HCT116 (cell line): ENCODE measurements around the gene ANAPC1. TPM values are rescaled to one million over a fixed set of nuclear protein-coding genes. Genes with fewer than 3 reads are reported as not detected.
A peak's percentile ranks its signal among the peaks of the same experiment; 100 is the strongest.
"Not testable (repeated sequence)": the region's sequence is repeated elsewhere in the genome, so short reads cannot be mapped to it uniquely, and the experiment has no call there.

Experiments
- ATAC-seq: fragments of 200-7000 bp; cut with Tn5 transposase; 2 replicates; pipeline ENCODE4 v1.9.1; 2020; ENCODE audit warnings: mild to moderate bottlenecking, moderate library complexity
- BruUV-seq: library from RNA; stranded (reverse); fragments of 400-500 nt; replicated peaks from 2 replicates; lab custom pipeline; 2021; lab: Mats Ljungman, UMichigan
- CTCF ChIA-PET: fragments of 300-600 bp; sonication (Branson Sonifier 250); formaldehyde crosslinking; loops from one replicate; lab custom pipeline; 2021; ENCODE audit warnings: antibody characterized with exemption; lab: Charles Lee
- POLR2A ChIA-PET: fragments of 300-600, 350-600 bp; sonication (Branson Sonifier 250); formaldehyde crosslinking; loops from one replicate; lab custom pipeline; 2021; ENCODE audit warnings: antibody characterized with exemption; lab: Charles Lee
- RAD21 ChIA-PET, 2 experiments: fragments of 300-600 bp; sonication (Branson Sonifier 250); formaldehyde crosslinking; loops; one replicate each; lab custom pipeline; 2023; ENCODE audit warnings: low total read pairs in 2 of 2; ENCODE audit not compliant: uncharacterized antibody in 2 of 2, unreplicated experiment in 2 of 2, low non-redundant PET in 1 of 2; lab: Charles Lee
- DNase-seq: peaks from one replicate; pipeline ENCODE4 v3.0.0-alpha.2; 2010; ENCODE audit warnings: low read depth, low spot score
- H2AFZ ChIP-seq: fragments of 200-600 bp; shearing (Covaris generic), sonication (generic); 2 replicates; pipeline ENCODE4 v1.6.1; 2017; ENCODE audit warnings: low read depth, mixed run types, mixed read lengths, antibody characterized with exemption, low read length; ENCODE audit not compliant: poor library complexity, severe bottlenecking
- H3K27ac ChIP-seq: 2 replicates; pipeline ENCODE4 v1.5.1; 2012; ENCODE audit warnings: low read depth, low read length
- H3K27me3 ChIP-seq: fragments of 200-600 bp; sonication (generic); 2 replicates; pipeline ENCODE4 v1.6.1; 2016; ENCODE audit warnings: mixed run types, low read length, mixed read lengths; ENCODE audit not compliant: insufficient read depth
- H3K36me3 ChIP-seq, 2 experiments: fragments of 200-500 bp in 1 of 2; fragments of 200-600 bp in 1 of 2; sonication (Bioruptor generic) in 1 of 2; sonication (generic) in 1 of 2; 2 replicates each; pipeline versions ENCODE4 v1.5.1 to v1.6.1; 2014 to 2016; ENCODE audit warnings: low read length in 2 of 2, inconsistent platforms in 1 of 2, mixed read lengths in 1 of 2, mixed run types in 1 of 2; ENCODE audit not compliant: insufficient read depth in 2 of 2, control insufficient read depth in 1 of 2
- H3K4me1 ChIP-seq, 2 experiments: fragments of 200-600 bp in 1 of 2; sonication (generic) in 1 of 2; 2 replicates each; pipeline versions ENCODE4 v1.5.1 to v1.6.1; 2012 to 2017; ENCODE audit warnings: low read length in 2 of 2, inconsistent platforms in 1 of 2, mild to moderate bottlenecking in 1 of 2, mixed read lengths in 1 of 2, mixed run types in 1 of 2, moderate library complexity in 1 of 2; ENCODE audit not compliant: insufficient read depth in 2 of 2, control insufficient read depth in 1 of 2
- H3K4me2 ChIP-seq: fragments of 200-600 bp; sonication (generic); 2 replicates; pipeline ENCODE4 v1.6.1; 2017; ENCODE audit warnings: mixed run types, low read length, mixed read lengths
- H3K4me3 ChIP-seq, 2 experiments: fragments of 200-600 bp in 1 of 2; sonication (generic) in 1 of 2; replicated peaks in 1 of 2; 2 replicates each; pipeline ENCODE4 v1.5.1; 2011 to 2016; ENCODE audit warnings: low read length in 2 of 2, control low read depth in 1 of 2, low read depth in 1 of 2, mild to moderate bottlenecking in 1 of 2, mixed read lengths in 1 of 2, mixed run types in 1 of 2
- H3K79me2 ChIP-seq: fragments of 200-600 bp; sonication (generic); 2 replicates; pipeline ENCODE4 v1.6.1; 2017; ENCODE audit warnings: mild to moderate bottlenecking, mixed run types, low read length, moderate library complexity, mixed read lengths; ENCODE audit not compliant: insufficient read depth
- H3K9ac ChIP-seq: fragments of 200-600 bp; sonication (generic); 2 replicates; pipeline ENCODE4 v1.6.1; 2016; ENCODE audit warnings: low read length, mixed read lengths
- H3K9me2 ChIP-seq: fragments of 200-600 bp; sonication (generic), shearing (Covaris generic); 2 replicates; pipeline ENCODE4 v1.6.1; 2017; ENCODE audit warnings: mixed run types, mild to moderate bottlenecking, moderate library complexity; ENCODE audit not compliant: insufficient read depth
- H3K9me3 ChIP-seq, 2 experiments: fragments of 200-500 bp in 1 of 2; fragments of 200-600 bp in 1 of 2; sonication (Bioruptor generic) in 1 of 2; sonication (generic) in 1 of 2; 2 replicates each; pipeline ENCODE4 v1.6.1; 2014 to 2017; ENCODE audit warnings: low read length in 2 of 2, mixed read lengths in 2 of 2, inconsistent platforms in 1 of 2, low read depth in 1 of 2, mild to moderate bottlenecking in 1 of 2, mixed run types in 1 of 2, moderate library complexity in 1 of 2; ENCODE audit not compliant: control insufficient read depth in 1 of 2, insufficient read depth in 1 of 2
- H4K20me1 ChIP-seq: fragments of 200-600 bp; sonication (generic), shearing (Covaris generic); 2 replicates; pipeline ENCODE4 v1.6.1; 2017; ENCODE audit warnings: mixed run types, mild to moderate bottlenecking, moderate library complexity; ENCODE audit not compliant: insufficient read depth
- CTCF ChIP-seq, 3 experiments: fragments of 200-600 bp in 1 of 3; sonication (generic) in 1 of 3; IDR thresholded peaks in 2 of 3; conservative IDR thresholded peaks in 1 of 3; 2 replicates each; pipeline ENCODE4 v1.5.1; 2012 to 2017; ENCODE audit warnings: low read depth in 2 of 3, low read length in 2 of 3, antibody characterized with exemption in 1 of 3, borderline replicate concordance in 1 of 3, control low read depth in 1 of 3, mild to moderate bottlenecking in 1 of 3, mixed read lengths in 1 of 3, mixed run types in 1 of 3, moderate library complexity in 1 of 3; ENCODE audit not compliant: insufficient read depth in 1 of 3
- RAD21 ChIP-seq: IDR thresholded peaks from 2 replicates; pipeline ENCODE4 v1.6.1; 2012; ENCODE audit warnings: low read depth, mild to moderate bottlenecking
- intact Hi-C: fragments of 100-400 bp; cut with micrococcal nuclease; formaldehyde crosslinking; loops from 2 replicates; pipeline ENCODE4 v1.10.0; 2022
- total RNA-seq: library from RNA; stranded (reverse); gene quantifications from one replicate; pipeline ENCODE4 v1.2.1, GENCODE V29; 2021; ENCODE audit not compliant: unreplicated experiment

The ANAPC1 gene
- total RNA-seq, 1 experiment from 2014 or later: 76.5 TPM

GRCh38 chr2:111850646-111851045 lies 33.3 kb downstream of the ANAPC1 start:
- intact Hi-C loops, BruUV-seq, H3K9ac ChIP-seq, POLR2A ChIA-PET, H3K9me3 ChIP-seq, CTCF ChIA-PET, H3K36me3 ChIP-seq, H3K4me2 ChIP-seq, H3K9me2 ChIP-seq, H3K27me3 ChIP-seq, H3K4me3 ChIP-seq, H3K27ac ChIP-seq, H2AFZ ChIP-seq, H4K20me1 ChIP-seq, H3K4me1 ChIP-seq, RAD21 ChIA-PET, H3K79me2 ChIP-seq: not testable (repeated sequence)
- ATAC-seq: peak; percentile 90
- TF ChIP-seq RAD21 (peak; percentile 14; the same call in 1 of the 2 replicates), CTCF (IDR thresholded peaks at IDR 0.05 in 2 of 3, conservative IDR thresholded peaks at IDR 0.05 in 1 of 3; ENCODE audit: borderline replicate concordance in 1 of 3, insufficient read depth in 1 of 3, low read depth in 2 of 3, low read length in 2 of 3) (peak; percentile 7 to 43 (median 22); a peak in 3 of 6 replicates)
- DNase-seq: peak; percentile 2

- CTCF ChIA-PET, POLR2A ChIA-PET, RAD21 ChIA-PET, H3K36me3 ChIP-seq, ATAC-seq, intact Hi-C loops, H3K4me3 ChIP-seq, H3K79me2 ChIP-seq, H3K9me2 ChIP-seq, BruUV-seq, H3K27me3 ChIP-seq, H3K4me2 ChIP-seq, H4K20me1 ChIP-seq, H2AFZ ChIP-seq, H3K27ac ChIP-seq, H3K9me3 ChIP-seq, H3K4me1 ChIP-seq, H3K9ac ChIP-seq, DNase-seq: not testable (repeated sequence)
Measured at GRCh38 chr2:111839625-111840282, 44.2 kb downstream of the ANAPC1 start.

- H3K4me1 ChIP-seq, H3K9me3 ChIP-seq, H3K4me2 ChIP-seq, H2AFZ ChIP-seq, H3K27ac ChIP-seq, ATAC-seq, H3K9ac ChIP-seq, H4K20me1 ChIP-seq, DNase-seq, POLR2A ChIA-PET, H3K36me3 ChIP-seq, CTCF ChIA-PET, H3K9me2 ChIP-seq, BruUV-seq, RAD21 ChIA-PET, H3K4me3 ChIP-seq, H3K79me2 ChIP-seq, intact Hi-C loops, H3K27me3 ChIP-seq: not testable (repeated sequence)
Measured at GRCh38 chr2:111838992-111839391, 45.0 kb downstream of the ANAPC1 start.

- H3K9ac ChIP-seq, H3K9me3 ChIP-seq, H3K9me2 ChIP-seq, H4K20me1 ChIP-seq, H3K27me3 ChIP-seq, POLR2A ChIA-PET, H3K27ac ChIP-seq, H2AFZ ChIP-seq, DNase-seq, H3K79me2 ChIP-seq, H3K4me3 ChIP-seq, ATAC-seq, RAD21 ChIA-PET, intact Hi-C loops, CTCF ChIA-PET, H3K36me3 ChIP-seq, H3K4me2 ChIP-seq, BruUV-seq, H3K4me1 ChIP-seq: not testable (repeated sequence)
Measured at GRCh38 chr2:111834221-111834620, 49.8 kb downstream of the ANAPC1 start.
